LNCaP clone FGC (cell line): Measurements from ENCODE around the gene PAQR7.
"Not testable (repeated sequence)": the region's sequence is repeated elsewhere in the genome, so short reads cannot be mapped to it uniquely, and the experiment has no call there.

Experiments
- DNase-seq: peaks from one replicate; pipeline ENCODE4 v3.0.0-alpha.2; 2011; ENCODE audit warnings: low read depth
- H3K4me3 ChIP-seq: 2 replicates; pipeline ENCODE4 v1.5.1; 2011; ENCODE audit warnings: mild to moderate bottlenecking, low read depth, low read length, control low read depth
- CTCF ChIP-seq: IDR thresholded peaks from 2 replicates; pipeline ENCODE4 v1.5.1; 2012; ENCODE audit warnings: mild to moderate bottlenecking; ENCODE audit not compliant: control insufficient read depth, insufficient read depth; ENCODE audit errors: extremely low read depth

Gene PAQR7

GRCh38 chr1:25848531-25848930 lies 27.0 kb downstream of the PAQR7 start:
- DNase-seq, result no peak
- no peak for TF ChIP-seq CTCF
- H3K4me3 ChIP-seq, result no peak overlapping the region

GRCh38 chr1:25847929-25848328 lies 27.6 kb downstream of the PAQR7 start:
- no peak for TF ChIP-seq CTCF
- no peak for DNase-seq
- no peak overlapping the region for H3K4me3 ChIP-seq

- TF ChIP-seq CTCF, result no peak
- no peak overlapping the region for H3K4me3 ChIP-seq
- DNase-seq, result no peak
These were observed 29.8 kb downstream of the PAQR7 start for GRCh38 chr1:25845664-25846063.

DNA sequence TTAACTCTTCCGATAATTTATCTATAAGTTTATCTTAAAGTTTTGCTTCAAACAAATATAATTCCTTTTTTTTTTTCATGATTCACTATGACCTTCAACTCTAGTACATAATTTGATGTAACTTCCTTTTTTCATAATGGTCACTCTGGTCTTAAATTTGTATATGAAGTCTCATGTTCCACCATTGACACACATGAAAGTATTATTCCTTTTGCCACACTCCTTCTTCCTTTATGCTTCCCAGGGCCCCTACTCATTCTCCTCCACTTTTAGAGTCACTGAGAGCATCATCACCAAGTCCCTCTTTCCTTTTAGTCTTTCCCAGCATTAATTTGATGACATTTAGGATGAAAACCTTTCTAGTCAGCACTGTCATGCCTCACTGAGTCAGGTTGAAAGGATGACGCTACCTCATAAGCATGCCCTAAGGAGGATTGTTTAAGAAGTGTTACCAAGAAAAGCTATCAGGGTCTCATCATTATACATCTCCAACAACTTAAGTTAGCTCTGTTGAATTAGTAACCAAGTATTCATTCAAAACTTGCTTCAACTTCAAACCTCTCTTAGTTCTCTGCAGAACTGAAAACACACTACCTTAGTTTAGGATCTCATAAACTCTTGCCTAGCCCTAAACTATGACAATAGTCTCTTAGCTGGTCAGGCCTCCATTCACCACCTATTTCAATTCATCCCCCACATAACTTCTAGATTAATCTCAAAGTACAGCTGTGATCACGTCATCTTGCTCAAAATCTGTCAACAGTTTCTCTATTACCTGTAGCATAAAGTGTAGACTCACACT lies 30.8 kb downstream of the PAQR7 start:
- H3K4me3 ChIP-seq, result no peak overlapping the region
- TF ChIP-seq CTCF, result no peak
- DNase-seq, result no peak

GRCh38 chr1:25843483-25843882 lies 32.0 kb downstream of the PAQR7 start:
- no peak for DNase-seq
- no peak overlapping the region for H3K4me3 ChIP-seq
- no peak for TF ChIP-seq CTCF

DNA sequence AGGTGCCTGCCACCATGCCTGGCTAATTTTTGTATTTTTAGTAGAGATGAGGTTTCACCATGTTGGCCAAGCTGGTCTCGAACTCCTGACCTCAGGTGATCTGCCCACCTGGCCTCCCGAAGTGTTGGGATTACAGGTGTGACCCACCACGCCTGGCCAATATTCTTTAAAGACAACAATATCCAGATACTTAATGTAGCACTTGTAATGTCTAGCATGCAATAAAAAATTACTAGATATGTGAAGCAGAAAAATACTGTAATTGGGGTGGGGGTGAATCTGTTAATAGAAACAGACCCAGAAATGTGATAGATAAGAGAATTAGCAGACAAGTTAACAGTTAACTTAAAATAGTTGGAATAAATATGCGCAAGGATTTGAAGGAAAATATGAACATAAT lies 35.7 kb downstream of the PAQR7 start:
- DNase-seq, result not testable (repeated sequence)

DNA sequence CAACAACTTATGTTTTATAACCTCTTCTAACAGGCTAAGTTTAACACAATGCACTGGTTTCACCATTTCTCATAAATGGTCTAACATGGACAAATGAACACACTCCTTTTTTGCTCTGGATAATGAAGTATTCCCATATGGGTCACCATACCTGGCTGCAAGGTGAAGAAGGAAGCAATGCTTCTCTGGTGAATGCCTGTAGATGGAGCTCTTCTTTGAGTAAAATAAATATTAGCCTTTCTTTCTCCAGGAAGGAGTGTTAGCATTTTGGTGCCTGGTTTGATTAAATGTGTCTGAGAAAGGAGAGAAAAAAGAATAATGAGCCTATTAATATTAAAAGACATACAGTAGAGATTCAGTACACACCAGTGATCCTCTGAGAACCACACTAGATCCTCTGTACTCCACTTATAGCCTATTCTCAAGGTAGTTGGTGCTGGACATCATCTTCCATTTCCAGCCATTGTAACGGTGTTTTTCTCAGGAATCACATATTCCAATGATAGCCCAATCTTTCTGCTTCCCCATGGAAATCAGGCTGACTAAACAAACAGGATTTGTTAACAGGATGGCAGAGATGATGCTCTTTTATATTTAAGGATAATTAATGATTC lies 38.1 kb downstream of the PAQR7 start:
- DNase-seq, result no peak
- H3K4me3 ChIP-seq, result no peak overlapping the region
- TF ChIP-seq CTCF, result peak; percentile 44

More for the DNA sequence above, 35.7 kb downstream of the PAQR7 start:
- not testable (repeated sequence) for H3K4me3 ChIP-seq
